BJ (cell line): ENCODE results near the gene NTRK3. TPM values are rescaled to one million over a fixed set of nuclear protein-coding genes. Genes with fewer than 3 reads are reported as not detected.

Experiments
- CTCF ChIA-PET: fragments of 350-600 bp; formaldehyde crosslinking; extraction: SDS; loops from one replicate; lab custom pipeline; 2021; ENCODE audit warnings: antibody characterized with exemption, inconsistent platforms; lab: Yijun Ruan, JAX
- POLR2A ChIA-PET: fragments of 300-600 bp; sonication (Branson Sonifier 250); formaldehyde crosslinking; extraction: SDS; loops from one replicate; lab custom pipeline; 2021; ENCODE audit warnings: antibody characterized with exemption; lab: Charles Lee
- DNase-seq: peaks from one replicate; pipeline ENCODE4 v3.0.0-alpha.2; 2011; ENCODE audit warnings: low read depth
- H3K27me3 ChIP-seq: 2 replicates; pipeline ENCODE4 v1.6.0; 2011; ENCODE audit warnings: low read length; ENCODE audit not compliant: control insufficient read depth, insufficient read depth
- H3K36me3 ChIP-seq: 2 replicates; pipeline ENCODE4 v1.5.1; 2011; ENCODE audit warnings: low read length; ENCODE audit not compliant: control insufficient read depth, insufficient read depth
- H3K4me3 ChIP-seq: 2 replicates; pipeline ENCODE4 v1.5.1; 2011; ENCODE audit warnings: low read depth, mild to moderate bottlenecking, control low read depth, low read length
- CTCF ChIP-seq: IDR thresholded peaks from 2 replicates; pipeline ENCODE4 v1.5.1; 2011; ENCODE audit warnings: low read depth, mild to moderate bottlenecking, control low read depth, inconsistent platforms, low read length, moderate library complexity; ENCODE audit not compliant: insufficient read depth
- polyA plus RNA-seq: library from polyadenylated mRNA; depleted of rRNA; stranded (reverse); fragments of >200 nt; gene quantifications from 2 replicates; pipeline ENCODE4 v1.2.3, GENCODE V29; 2011

NTRK3 gene
- polyA plus RNA-seq, 1 experiment = 0.12 TPM

GRCh38 chr15:88252441-88252840 lies 4.1 kb downstream of the NTRK3 start:
- H3K27me3 ChIP-seq = peaks cover 27% of the 10 kb centered on the region
- no peaks in the 10 kb centered on the region for H3K36me3 ChIP-seq
- ChIA-PET CTCF (interaction anchor here (1.4 kb wide), 2 partner anchors 8 to 22 kb away, joined by 4 to 5 read pairs; no protein-coding TSS in a partner anchor), POLR2A (no interaction called here)
- no peak overlapping the region for H3K4me3 ChIP-seq
- no peak for DNase-seq
- TF ChIP-seq CTCF = no peak

- ChIA-PET CTCF (interaction anchor here (0.6 to 8.2 kb wide), 2 partner anchors 200 to 640 kb away, joined by 3 to 110 read pairs; no protein-coding TSS in a partner anchor), POLR2A (no interaction called here)
These were observed 5.7 kb downstream of the NTRK3 start for GRCh38 chr15:88250826-88251225.

GRCh38 chr15:88249220-88249619 lies 7.3 kb downstream of the NTRK3 start:
- POLR2A ChIA-PET = no interaction called here
- CTCF ChIA-PET = interaction anchor here (8.2 kb wide), 1 partner anchor 202 kb away, joined by 110 read pairs; no protein-coding TSS in a partner anchor
- Histone ChIP-seq H3K27me3 (peaks cover 7% of the 10 kb centered on the region), H3K36me3 (no peaks in the 10 kb centered on the region), H3K4me3 (no peak overlapping the region)
- DNase-seq = no peak
- TF ChIP-seq CTCF = no peak

More at GRCh38 chr15:88250826-88251225, 5.7 kb downstream of the NTRK3 start:
- no peak for DNase-seq
- Histone ChIP-seq H3K27me3 (peaks cover 21% of the 10 kb centered on the region), H3K4me3 (no peak overlapping the region), H3K36me3 (no peaks in the 10 kb centered on the region)
- no peak for TF ChIP-seq CTCF

- Histone ChIP-seq H3K36me3 (no peaks in the 10 kb centered on the region), H3K27me3 (no peaks in the 10 kb centered on the region), H3K4me3 (no peak overlapping the region)
- no peak for DNase-seq
- POLR2A ChIA-PET = no interaction called here
- CTCF ChIA-PET = interaction anchor here (1.0 to 8.2 kb wide), 12 partner anchors 7 to 1339 kb away, joined by 3 to 110 read pairs (median 5); no protein-coding TSS in a partner anchor
- no peak for TF ChIP-seq CTCF
These were observed 8.6 kb downstream of the NTRK3 start for GRCh38 chr15:88247914-88248313.

GRCh38 chr15:88246666-88247446 lies 9.7 kb downstream of the NTRK3 start:
- H3K27me3 ChIP-seq = no peaks in the 10 kb centered on the region
- H3K4me3 ChIP-seq = no peak overlapping the region
- ChIA-PET POLR2A (no interaction called here), CTCF (interaction anchor here (0.6 to 8.2 kb wide), 22 partner anchors 8 to 1338 kb away, joined by 3 to 110 read pairs (median 3); no protein-coding TSS in a partner anchor)
- DNase-seq = no peak
- peak; percentile 94 for TF ChIP-seq CTCF
- H3K36me3 ChIP-seq = no peaks in the 10 kb centered on the region
